Small intestine (tissue), 7 donors: ENCODE data around the gene THEMIS. TPM values are rescaled to one million over a fixed set of nuclear protein-coding genes. Genes with fewer than 3 reads are reported as not detected.
"Not testable (repeated sequence)": the region's sequence is repeated elsewhere in the genome, so short reads cannot be mapped to it uniquely, and the experiment has no call there.

Experiments used
- DNase-seq, 2 donors: peaks; one replicate each; pipeline versions ENCODE4 v3.0.0 to v3.0.0-alpha.2; 2013
- FAIRE-seq: peaks from 2 replicates; lab custom pipeline; 2012; peaks lifted over from hg19 to GRCh38; lab: Jason Lieb, UNC
- H3K27ac ChIP-seq, 3 donors: one replicate each; pipeline ENCODE4 v1.5.1; 2013; ENCODE audit warnings: low read length in 2 of 3, mild to moderate bottlenecking in 2 of 3, control low read depth in 1 of 3, inconsistent platforms in 1 of 3, low read depth in 1 of 3, moderate library complexity in 1 of 3
- H3K27me3 ChIP-seq, 3 donors: one replicate each; pipeline ENCODE4 v1.6.1; 2013; ENCODE audit warnings: low read length in 3 of 3, inconsistent platforms in 1 of 3; ENCODE audit not compliant: control insufficient read depth in 3 of 3, insufficient read depth in 3 of 3
- H3K36me3 ChIP-seq, 3 donors: one replicate each; pipeline ENCODE4 v1.6.1; 2013; ENCODE audit warnings: low read length in 3 of 3, inconsistent platforms in 1 of 3, low read depth in 1 of 3, mild to moderate bottlenecking in 1 of 3, moderate library complexity in 1 of 3; ENCODE audit not compliant: control insufficient read depth in 3 of 3, insufficient read depth in 2 of 3
- H3K4me1 ChIP-seq, 3 donors: one replicate each; pipeline ENCODE4 v1.6.1; 2013; ENCODE audit warnings: low read length in 2 of 3, inconsistent platforms in 1 of 3, low read depth in 1 of 3, mild to moderate bottlenecking in 1 of 3, moderate library complexity in 1 of 3; ENCODE audit not compliant: control insufficient read depth in 3 of 3, insufficient read depth in 2 of 3
- H3K4me3 ChIP-seq, 3 donors: one replicate each; pipeline ENCODE4 v1.5.1; 2013; ENCODE audit warnings: low read length in 3 of 3, control low read depth in 1 of 3, inconsistent platforms in 1 of 3, low read depth in 1 of 3, mild to moderate bottlenecking in 1 of 3, moderate library complexity in 1 of 3
- H3K9me3 ChIP-seq, 2 donors: one replicate each; pipeline ENCODE4 v1.6.1; 2013; ENCODE audit warnings: low read depth in 1 of 2, low read length in 1 of 2; ENCODE audit not compliant: control insufficient read depth in 2 of 2, insufficient read depth in 1 of 2
- WGBS, 3 donors: extraction: QIAGEN DNeasy Blood & Tissue Kit; methylation state at CpG; one replicate each; pipeline ENCODE4 v1.1.7; 2013; 5-methylcytosine and 5-hydroxymethylcytosine counted together
- polyA plus RNA-seq, 4 donors: library from polyadenylated mRNA; stranded (reverse) in 3 of 4; unstranded in 1 of 4; fragments of 200-250 nt in 3 of 4; fragments of 120-200 nt in 1 of 4; gene quantifications; one replicate each; pipeline versions ENCODE4 v1.2.1 to v1.2.3, GENCODE V29; 2013
- donor health status: healthy with polysubstance abuse.
- donor health status: control.
- donor health status: control.
- donor health status: Bipolar disorder and iron deficiency.
- donor health status: healthy.

Gene THEMIS
- polyA plus RNA-seq, 4 donors, result 0.25 to 1.4 (median 0.64) TPM

DNA sequence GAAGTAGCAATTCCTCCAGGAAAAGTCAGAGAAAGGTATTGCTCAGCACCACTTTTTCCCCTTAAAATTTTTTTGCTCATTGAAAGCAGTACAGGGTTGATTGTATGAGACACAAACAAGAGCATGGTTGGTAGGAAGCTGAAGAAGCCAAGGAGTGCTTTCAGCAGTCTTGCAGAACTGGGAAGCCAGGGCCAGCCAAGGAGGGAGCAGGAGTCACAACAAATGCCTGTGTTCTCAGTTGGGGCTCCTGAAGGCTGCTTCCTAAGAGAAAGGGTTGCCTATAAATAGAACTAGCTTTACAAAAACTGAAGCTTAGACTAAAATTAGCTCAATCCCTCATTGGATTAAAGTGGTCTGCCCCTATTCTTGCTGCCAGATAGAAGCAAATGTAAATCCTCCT lies 3.3 kb upstream of the THEMIS start:
- Histone ChIP-seq H3K27me3 (no peaks in the 10 kb centered on the region), H3K36me3 (no peaks in the 10 kb centered on the region), H3K4me1 (no peaks in the 10 kb centered on the region), H3K4me3 (no peak overlapping the region), H3K9me3 (no peaks in the 10 kb centered on the region), H3K27ac (no peak overlapping the region)
- FAIRE-seq, result no peak
- DNase-seq, result no peak

DNA sequence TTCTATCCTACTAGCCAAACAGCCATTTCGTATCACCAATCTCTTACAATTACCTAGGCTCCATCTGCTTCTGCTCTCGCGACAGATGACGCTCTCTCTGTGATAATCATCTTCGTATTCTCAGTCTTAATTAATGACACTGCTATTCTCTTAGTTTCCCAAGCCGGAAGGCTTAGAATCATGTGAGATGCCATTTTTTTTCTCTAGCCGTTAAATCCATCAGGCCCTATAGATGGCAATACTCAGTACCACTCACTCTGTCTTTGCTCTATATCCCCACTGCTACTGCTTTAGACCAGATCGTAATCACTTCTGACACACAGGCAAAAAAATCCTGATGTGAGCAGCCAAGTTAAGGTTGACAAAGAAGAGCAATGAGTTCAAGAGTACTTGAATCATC lies 2.1 kb upstream of the THEMIS start:
- H3K9me3 ChIP-seq, result no peaks in the 10 kb centered on the region
- DNase-seq (no peak), FAIRE-seq (no peak)
- no peak overlapping the region for H3K27ac ChIP-seq
- no peaks in the 10 kb centered on the region for H3K27me3 ChIP-seq
- no peaks in the 10 kb centered on the region for H3K36me3 ChIP-seq
- no peak overlapping the region for H3K4me3 ChIP-seq
- WGBS, 3 donors, result 79 to 89% (median 87%) methylated on average over 8 of the region's 8 CpGs
- no peaks in the 10 kb centered on the region for H3K4me1 ChIP-seq

DNA sequence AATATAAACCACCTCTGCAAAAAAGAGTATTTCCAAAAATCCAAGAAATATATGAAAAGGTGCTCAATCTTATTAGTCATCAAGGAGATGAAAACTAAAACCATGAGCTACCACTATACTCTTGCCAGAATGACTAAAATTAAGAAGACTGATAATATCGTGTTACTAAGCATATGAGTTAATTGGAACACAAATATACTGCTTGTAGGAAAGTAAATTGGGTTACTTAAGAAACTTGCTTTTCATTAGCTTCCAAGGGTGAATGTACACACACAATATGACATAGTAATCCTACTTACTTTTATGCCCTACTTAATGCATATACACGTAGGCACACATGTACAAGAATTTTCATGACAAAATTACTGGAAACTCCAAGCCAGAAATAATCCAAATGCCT lies 3.4 kb downstream of the THEMIS start:
- H3K27me3 ChIP-seq, result no peaks in the 10 kb centered on the region
- 62 to 73% (median 64%) methylated on average over 2 of the region's 2 CpGs for WGBS, 3 donors
- DNase-seq, result no peak
- H3K27ac ChIP-seq, result no peak overlapping the region
- no peak overlapping the region for H3K4me3 ChIP-seq
- no peaks in the 10 kb centered on the region for H3K4me1 ChIP-seq
- no peak for FAIRE-seq
- no peaks in the 10 kb centered on the region for H3K36me3 ChIP-seq
- no peaks in the 10 kb centered on the region for H3K9me3 ChIP-seq

DNA sequence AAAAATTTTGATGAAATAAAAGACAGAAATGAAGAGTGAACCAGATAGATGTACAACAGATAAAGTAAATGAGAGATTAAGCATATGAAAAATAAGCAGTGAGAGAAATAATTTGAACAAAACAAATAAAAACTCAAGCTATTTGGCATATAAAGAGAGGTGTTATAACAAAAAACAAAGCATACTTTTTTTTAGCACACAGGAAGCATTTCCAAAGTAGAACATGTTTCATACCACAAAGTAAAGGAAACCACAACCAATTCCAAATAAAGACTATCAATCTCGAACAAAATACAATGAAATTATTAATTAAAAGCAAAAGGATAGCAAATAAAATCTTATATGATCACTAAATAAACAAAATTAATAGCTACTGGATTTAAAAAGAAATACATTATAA lies 6.8 kb downstream of the THEMIS start:
- WGBS, 3 donors, result 44 to 55% (median 50%) methylated on average over 1 of the region's 1 CpG
- peak; percentile 72 for FAIRE-seq
- no peaks in the 10 kb centered on the region for H3K9me3 ChIP-seq
- H3K4me1 ChIP-seq, result no peaks in the 10 kb centered on the region
- H3K27me3 ChIP-seq, result no peaks in the 10 kb centered on the region
- no peak overlapping the region for H3K27ac ChIP-seq
- H3K36me3 ChIP-seq, result no peaks in the 10 kb centered on the region
- H3K4me3 ChIP-seq, result no peak overlapping the region
- no peak for DNase-seq

DNA sequence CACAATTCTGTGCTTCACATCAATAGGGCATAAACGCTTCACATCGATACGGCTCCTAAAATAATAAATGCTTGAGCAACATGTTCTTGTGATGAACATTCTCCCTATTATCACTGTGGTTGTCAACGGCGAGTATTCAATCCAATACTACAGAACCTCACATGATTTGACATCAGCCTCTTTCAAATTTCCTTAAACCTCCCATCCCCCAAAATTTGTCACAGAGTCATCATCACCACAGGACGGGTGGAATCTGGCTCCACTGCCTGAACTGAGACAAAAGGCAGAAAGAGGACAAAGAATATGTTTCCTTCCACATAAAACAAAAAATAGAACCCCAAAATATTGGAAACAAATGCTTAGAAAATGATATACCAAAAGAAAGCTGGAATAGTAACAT lies 7.3 kb downstream of the THEMIS start:
- H3K27ac ChIP-seq, result peak overlapping the region in 1 of 3 donors; percentile 20
- no peaks in the 10 kb centered on the region for H3K27me3 ChIP-seq
- FAIRE-seq, result no peak
- peak overlapping the region in 1 of 3 donors; percentile 1 for H3K4me3 ChIP-seq
- 73 to 80% (median 74%) methylated on average over 6 of the region's 6 CpGs for WGBS, 3 donors
- DNase-seq, result no peak
- H3K9me3 ChIP-seq, result no peaks in the 10 kb centered on the region
- H3K4me1 ChIP-seq, result no peaks in the 10 kb centered on the region
- H3K36me3 ChIP-seq, result no peaks in the 10 kb centered on the region

DNA sequence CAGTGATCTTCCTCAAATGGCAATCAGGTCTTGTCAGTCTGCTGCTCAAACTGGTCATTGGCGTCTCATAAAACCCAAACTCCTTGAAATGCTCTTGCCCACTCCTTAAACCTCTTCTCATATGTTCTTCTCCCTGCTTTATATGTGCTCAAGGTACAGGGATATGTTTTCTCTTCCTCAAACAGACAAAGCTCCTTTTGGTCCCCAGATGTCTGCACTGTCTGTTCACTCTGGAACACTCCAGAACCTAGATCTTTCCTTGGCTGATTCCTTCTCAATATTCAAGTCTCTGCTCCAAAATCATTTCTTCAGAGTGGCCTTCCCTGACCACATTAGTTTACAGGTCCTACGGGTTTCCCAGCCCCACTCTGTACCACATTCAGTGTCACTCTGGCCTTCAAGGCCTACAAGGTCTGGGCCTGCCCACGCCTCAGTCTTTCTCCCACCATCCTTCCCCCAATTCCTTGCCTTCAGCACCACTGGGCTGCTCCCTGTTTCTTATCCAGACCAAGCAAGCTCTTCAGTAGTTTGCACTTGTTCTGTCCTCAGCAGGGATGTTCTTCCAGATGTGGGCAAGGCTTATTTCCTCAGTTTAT lies 9.0 kb downstream of the THEMIS start:
- WGBS, 3 donors, result 81 to 89% (median 85%) methylated on average over 3 of the region's 3 CpGs
- Histone ChIP-seq H3K27me3 (no peaks in the 10 kb centered on the region), H3K9me3 (no peaks in the 10 kb centered on the region), H3K36me3 (no peaks in the 10 kb centered on the region), H3K4me1 (no peaks in the 10 kb centered on the region), H3K4me3 (no peak overlapping the region), H3K27ac (no peak overlapping the region)
- FAIRE-seq, result no peak
- no peak for DNase-seq

DNA sequence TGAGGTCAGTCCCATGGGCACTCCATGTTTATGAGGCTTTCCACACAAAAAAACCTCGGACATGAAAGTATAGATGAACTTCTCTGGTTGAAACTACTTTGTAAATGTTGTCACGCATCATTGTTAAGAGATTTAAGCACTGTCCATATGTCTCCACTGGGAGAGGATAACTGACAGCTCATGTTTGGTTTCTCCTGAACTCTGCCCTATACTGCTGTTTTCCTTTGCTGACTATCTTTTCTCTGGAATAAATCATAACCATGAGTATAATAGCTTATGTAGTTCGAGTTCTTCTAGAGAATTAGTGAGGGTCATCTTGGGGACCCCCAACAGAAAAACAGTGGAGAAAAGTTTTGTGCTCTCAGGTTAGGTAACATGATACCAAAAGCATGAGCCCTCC lies 14.3 kb downstream of the THEMIS start:
- no peak for FAIRE-seq
- Histone ChIP-seq H3K27ac (no peak overlapping the region), H3K4me3 (no peak overlapping the region), H3K27me3 (no peaks in the 10 kb centered on the region), H3K4me1 (no peaks in the 10 kb centered on the region), H3K36me3 (no peaks in the 10 kb centered on the region), H3K9me3 (no peaks in the 10 kb centered on the region)
- 73 to 81% (median 76%) methylated on average over 3 of the region's 3 CpGs for WGBS, 3 donors
- DNase-seq, result no peak

DNA sequence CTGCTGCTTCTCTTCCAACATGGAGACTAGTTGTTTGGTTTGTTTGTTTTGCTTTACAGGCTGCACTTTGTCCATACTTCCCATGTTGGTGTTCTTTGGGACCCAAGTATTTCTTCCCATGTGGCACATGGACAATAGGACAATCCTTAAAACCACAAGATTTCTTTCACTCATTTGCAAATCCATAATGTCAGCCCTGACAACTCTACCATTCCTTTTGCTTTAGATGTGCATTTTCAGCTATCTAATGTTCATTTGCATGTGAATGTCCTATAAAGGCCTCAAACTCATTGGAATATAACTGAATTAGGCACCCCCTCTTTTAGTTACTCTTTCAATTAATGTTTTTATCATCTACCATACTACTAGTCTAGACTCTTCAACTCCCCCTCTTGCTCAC lies 16.7 kb downstream of the THEMIS start:
- H3K9me3 ChIP-seq, result no peaks in the 10 kb centered on the region
- no peaks in the 10 kb centered on the region for H3K27me3 ChIP-seq

DNA sequence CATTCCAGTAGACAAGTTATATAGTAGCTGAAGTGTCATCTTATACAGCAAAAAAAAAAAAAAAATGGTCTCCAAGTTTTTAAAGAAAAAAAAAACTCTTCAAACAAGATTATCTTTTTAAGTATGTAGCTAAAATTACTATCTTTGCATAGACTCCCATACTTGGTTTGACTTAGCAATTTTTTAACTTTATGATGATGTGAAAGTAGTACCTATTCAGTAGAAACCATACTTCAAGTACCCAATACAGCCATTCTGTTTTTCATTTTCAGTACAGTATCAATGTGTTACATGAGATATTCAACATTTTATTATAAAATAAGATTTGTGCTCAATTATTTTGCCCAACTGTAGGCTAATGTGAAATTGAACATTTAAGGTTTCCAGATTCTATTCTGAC lies 18.9 kb downstream of the THEMIS start:
- FAIRE-seq, result peak; percentile 81

More for the DNA sequence above, 16.7 kb downstream of the THEMIS start:
- FAIRE-seq, result no peak
- Histone ChIP-seq H3K27ac (no peak overlapping the region), H3K36me3 (no peaks in the 10 kb centered on the region), H3K4me1 (no peaks in the 10 kb centered on the region), H3K4me3 (no peak overlapping the region)
- no peak for DNase-seq

More for the DNA sequence above, 18.9 kb downstream of the THEMIS start:
- H3K9me3 ChIP-seq, H3K27me3 ChIP-seq, H3K4me3 ChIP-seq, H3K4me1 ChIP-seq, H3K36me3 ChIP-seq, H3K27ac ChIP-seq, DNase-seq: not testable (repeated sequence)
